HepG2 (cell line): ENCODE results near the gene PDCD5. TPM values are rescaled to one million over a fixed set of nuclear protein-coding genes. Genes with fewer than 3 reads are reported as not detected.

ENCODE experiments used
- ARHGAP35 ChIP-seq: sonication (generic); formaldehyde crosslinking; IDR thresholded peaks from 2 replicates; pipeline ENCODE4 v1.9.0; 2022; ENCODE audit warnings: mild to moderate bottlenecking, inconsistent platforms, moderate library complexity, missing genetic modification reagents, borderline replicate concordance
- ELF3 ChIP-seq: IDR thresholded peaks from 2 replicates; pipeline ENCODE4 v1.6.1; 2016; ENCODE audit warnings: missing genetic modification reagents, missing compliant biosample characterization
- FOXP4 ChIP-seq: sonication (generic); formaldehyde crosslinking; IDR thresholded peaks from 2 replicates; pipeline ENCODE4 v1.4.0; 2020; ENCODE audit warnings: missing genetic modification reagents
- GABPB1 ChIP-seq: IDR thresholded peaks from 2 replicates; pipeline ENCODE4 v1.6.1; 2016; ENCODE audit warnings: mild to moderate bottlenecking, missing genetic modification reagents, moderate library complexity, missing compliant biosample characterization
- MXI1 ChIP-seq: IDR thresholded peaks from 3 replicates; pipeline ENCODE4 v1.6.1; 2012; ENCODE audit warnings: low read depth, low read length, inconsistent platforms, borderline replicate concordance
- POLR2G ChIP-seq: fragments of 200-400 bp; formaldehyde crosslinking; IDR thresholded peaks from 2 replicates; pipeline ENCODE4 v1.6.1; 2018; ENCODE audit warnings: mild to moderate bottlenecking, low read depth, low read length, moderate library complexity
- SPEN ChIP-seq: sonication (generic); formaldehyde crosslinking; IDR thresholded peaks from 2 replicates; pipeline ENCODE4 v1.5.1; 2020; ENCODE audit warnings: low read depth, mild to moderate bottlenecking, missing genetic modification reagents
- TBL1XR1 ChIP-seq: fragments of 150-350 bp; IDR thresholded peaks from 2 replicates; pipeline ENCODE4 v1.6.1; 2014; ENCODE audit warnings: borderline replicate concordance, low read length; ENCODE audit not compliant: partially characterized antibody
- TEAD3 ChIP-seq: optimal IDR thresholded peaks from 2 replicates; pipeline ENCODE3; 2016; ENCODE audit warnings: borderline replicate concordance
- ZFYVE20 ChIP-seq: sonication (generic); formaldehyde crosslinking; IDR thresholded peaks from 2 replicates; pipeline ENCODE4 v1.8.0; 2023; ENCODE audit warnings: low read depth, mild to moderate bottlenecking, moderate library complexity, missing genetic modification reagents, borderline replicate concordance
- ZNF20 ChIP-seq: sonication (generic); formaldehyde crosslinking; IDR thresholded peaks from 2 replicates; pipeline ENCODE4 v1.4.0; 2020; ENCODE audit warnings: mild to moderate bottlenecking, moderate library complexity, missing genetic modification reagents
- ZNF317 ChIP-seq: sonication (generic); formaldehyde crosslinking; IDR thresholded peaks from 2 replicates; pipeline ENCODE4 v1.5.0; 2020; ENCODE audit warnings: mild to moderate bottlenecking, missing genetic modification reagents
- ZNF670 ChIP-seq: sonication (generic); formaldehyde crosslinking; IDR thresholded peaks from 2 replicates; pipeline ENCODE4 v1.8.0; 2022; ENCODE audit warnings: mild to moderate bottlenecking, missing genetic modification reagents, borderline replicate concordance
- ZNF788 ChIP-seq: sonication (generic); formaldehyde crosslinking; IDR thresholded peaks from 2 replicates; pipeline ENCODE4 v1.5.0; 2020; ENCODE audit warnings: mild to moderate bottlenecking, missing genetic modification reagents, borderline replicate concordance
- ZNF800 ChIP-seq: sonication (generic); formaldehyde crosslinking; IDR thresholded peaks from 2 replicates; pipeline ENCODE4 v1.4.0; 2020; ENCODE audit warnings: missing genetic modification reagents
- ZNF841 ChIP-seq: sonication (generic); formaldehyde crosslinking; IDR thresholded peaks from 2 replicates; pipeline ENCODE4 v1.8.1; 2023; ENCODE audit warnings: missing genetic modification reagents, borderline replicate concordance
- ZSCAN30 ChIP-seq: sonication (generic); formaldehyde crosslinking; IDR thresholded peaks from 2 replicates; pipeline ENCODE4 v1.5.0; 2020; ENCODE audit warnings: mild to moderate bottlenecking, missing genetic modification reagents
- polyA plus RNA-seq, 8 experiments: library from polyadenylated mRNA; depleted of rRNA in 3 of 8; stranded (reverse) in 7 of 8; unstranded in 1 of 8; fragments of >200 nt; fragmentation: Illumina TruSeq in 4 of 8; extraction: Trizol in 4 of 8; gene quantifications; 2 replicates each; pipeline versions ENCODE4 v1.2.1 to v1.2.3, GENCODE V29; 2011 to 2016; ENCODE audit warnings: low read depth in 4 of 8, missing spikeins in 1 of 8, mixed read lengths in 1 of 8; ENCODE audit not compliant: insufficient read depth in 1 of 8
- total RNA-seq, 5 experiments: library from RNA; depleted of rRNA; stranded (reverse); fragments of >200 nt; fragmentation: Illumina TruSeq; extraction: Trizol; gene quantifications; 2 replicates each; pipeline ENCODE4 v1.2.3, GENCODE V29; 2016; ENCODE audit warnings: low read depth in 1 of 5
- TF ChIP-seq, protein P1 (sequence below): sonication (generic); formaldehyde crosslinking; IDR thresholded peaks from 2 replicates; pipeline ENCODE4 v1.5.1; 2020; ENCODE audit warnings: mild to moderate bottlenecking, missing genetic modification reagents, moderate library complexity
- TF ChIP-seq, protein P2 (sequence below): sonication (generic); formaldehyde crosslinking; IDR thresholded peaks from 2 replicates; pipeline ENCODE4 v1.4.0; 2020; ENCODE audit warnings: missing genetic modification reagents

PDCD5 gene
- total and polyA plus RNA-seq, 2 of the 13 experiments (the other 11 are each of a cell fraction or from before 2014, with no cell fraction given): 56.3 to 332 TPM

GRCh38 chr19:32539240-32539916 is 41.6 kb upstream of the PDCD5 start (continued):
- TF ChIP-seq ZNF800 (CRISPR knock-in tag): 0 out of 2 replicates have a peak, but pooled peaks have one; percentile 22
- peak; percentile 28; the same call in 1 of the 3 replicates for TF ChIP-seq MXI1
- TF ChIP-seq ARHGAP35: 0 out of 2 replicates have a peak, but pooled peaks have one; percentile 33
- peak; percentile 57 for TF ChIP-seq ZNF788 (CRISPR knock-in tag)
- TF ChIP-seq TBL1XR1: peak; percentile 22
- no peak for TF ChIP-seq ZFYVE20
- TF ChIP-seq, protein P1, sequence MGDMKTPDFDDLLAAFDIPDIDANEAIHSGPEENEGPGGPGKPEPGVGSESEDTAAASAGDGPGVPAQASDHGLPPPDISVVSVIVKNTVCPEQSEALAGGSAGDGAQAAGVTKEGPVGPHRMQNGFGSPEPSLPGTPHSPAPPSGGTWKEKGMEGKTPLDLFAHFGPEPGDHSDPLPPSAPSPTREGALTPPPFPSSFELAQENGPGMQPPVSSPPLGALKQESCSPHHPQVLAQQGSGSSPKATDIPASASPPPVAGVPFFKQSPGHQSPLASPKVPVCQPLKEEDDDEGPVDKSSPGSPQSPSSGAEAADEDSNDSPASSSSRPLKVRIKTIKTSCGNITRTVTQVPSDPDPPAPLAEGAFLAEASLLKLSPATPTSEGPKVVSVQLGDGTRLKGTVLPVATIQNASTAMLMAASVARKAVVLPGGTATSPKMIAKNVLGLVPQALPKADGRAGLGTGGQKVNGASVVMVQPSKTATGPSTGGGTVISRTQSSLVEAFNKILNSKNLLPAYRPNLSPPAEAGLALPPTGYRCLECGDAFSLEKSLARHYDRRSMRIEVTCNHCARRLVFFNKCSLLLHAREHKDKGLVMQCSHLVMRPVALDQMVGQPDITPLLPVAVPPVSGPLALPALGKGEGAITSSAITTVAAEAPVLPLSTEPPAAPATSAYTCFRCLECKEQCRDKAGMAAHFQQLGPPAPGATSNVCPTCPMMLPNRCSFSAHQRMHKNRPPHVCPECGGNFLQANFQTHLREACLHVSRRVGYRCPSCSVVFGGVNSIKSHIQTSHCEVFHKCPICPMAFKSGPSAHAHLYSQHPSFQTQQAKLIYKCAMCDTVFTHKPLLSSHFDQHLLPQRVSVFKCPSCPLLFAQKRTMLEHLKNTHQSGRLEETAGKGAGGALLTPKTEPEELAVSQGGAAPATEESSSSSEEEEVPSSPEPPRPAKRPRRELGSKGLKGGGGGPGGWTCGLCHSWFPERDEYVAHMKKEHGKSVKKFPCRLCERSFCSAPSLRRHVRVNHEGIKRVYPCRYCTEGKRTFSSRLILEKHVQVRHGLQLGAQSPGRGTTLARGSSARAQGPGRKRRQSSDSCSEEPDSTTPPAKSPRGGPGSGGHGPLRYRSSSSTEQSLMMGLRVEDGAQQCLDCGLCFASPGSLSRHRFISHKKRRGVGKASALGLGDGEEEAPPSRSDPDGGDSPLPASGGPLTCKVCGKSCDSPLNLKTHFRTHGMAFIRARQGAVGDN (CRISPR knock-in tag): peak; percentile 72
- TF ChIP-seq FOXP4: peak; percentile 84
- no peak for TF ChIP-seq ZNF841 (CRISPR knock-in tag)
- TF ChIP-seq ELF3 (CRISPR knock-in tag): peak; percentile 71
- TF ChIP-seq ZNF670 (CRISPR knock-in tag): peak; percentile 66; the same call in 1 of the 2 replicates
- TF ChIP-seq ZNF317 (CRISPR knock-in tag): peak; percentile 75; the same call in 1 of the 2 replicates
- TF ChIP-seq POLR2G: no peak
- peak; percentile 45 for TF ChIP-seq TEAD3 (CRISPR knock-in tag)
- TF ChIP-seq SPEN: peak; percentile 57; the same call in 1 of the 2 replicates
- peak; percentile 30 for TF ChIP-seq GABPB1
- TF ChIP-seq ZNF20 (CRISPR knock-in tag): no peak
- TF ChIP-seq ZSCAN30 (CRISPR knock-in tag): no peak
- TF ChIP-seq, protein P2, sequence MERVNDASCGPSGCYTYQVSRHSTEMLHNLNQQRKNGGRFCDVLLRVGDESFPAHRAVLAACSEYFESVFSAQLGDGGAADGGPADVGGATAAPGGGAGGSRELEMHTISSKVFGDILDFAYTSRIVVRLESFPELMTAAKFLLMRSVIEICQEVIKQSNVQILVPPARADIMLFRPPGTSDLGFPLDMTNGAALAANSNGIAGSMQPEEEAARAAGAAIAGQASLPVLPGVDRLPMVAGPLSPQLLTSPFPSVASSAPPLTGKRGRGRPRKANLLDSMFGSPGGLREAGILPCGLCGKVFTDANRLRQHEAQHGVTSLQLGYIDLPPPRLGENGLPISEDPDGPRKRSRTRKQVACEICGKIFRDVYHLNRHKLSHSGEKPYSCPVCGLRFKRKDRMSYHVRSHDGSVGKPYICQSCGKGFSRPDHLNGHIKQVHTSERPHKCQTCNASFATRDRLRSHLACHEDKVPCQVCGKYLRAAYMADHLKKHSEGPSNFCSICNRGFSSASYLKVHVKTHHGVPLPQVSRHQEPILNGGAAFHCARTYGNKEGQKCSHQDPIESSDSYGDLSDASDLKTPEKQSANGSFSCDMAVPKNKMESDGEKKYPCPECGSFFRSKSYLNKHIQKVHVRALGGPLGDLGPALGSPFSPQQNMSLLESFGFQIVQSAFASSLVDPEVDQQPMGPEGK: no peak; the same call in 1 of the 2 replicates
